Measurements from ENCODE around the gene ETFDH.
"Not testable (repeated sequence)": the region's sequence is repeated elsewhere in the genome, so short reads cannot be mapped to it uniquely, and the experiment has no call there.

Gene ETFDH

GRCh38 chr4:158715802-158716201 lies 43.7 kb downstream of the ETFDH start:
- Mint-ChIP-seq H3K4me3 (no peak overlapping the region), H3K27ac (peak overlapping the region; percentile 42), H3K27me3 (no peaks in the 10 kb centered on the region), H3K4me1 (ENCODE audit: low read depth) (peaks cover 22% of the 10 kb centered on the region), H3K9me3 (no peaks in the 10 kb centered on the region), H3K36me3 (ENCODE audit: low read depth) (peaks cover 96% of the 10 kb centered on the region)
- DNase-seq, result no peak

GRCh38 chr4:158721680-158722079 lies 49.6 kb downstream of the ETFDH start:
- Mint-ChIP-seq H3K36me3 (ENCODE audit: low read depth) (peaks cover 68% of the 10 kb centered on the region), H3K27ac (peak overlapping the region; percentile 100), H3K9me3 (no peaks in the 10 kb centered on the region), H3K27me3 (peaks cover 1% of the 10 kb centered on the region), H3K4me3 (peak overlapping the region; percentile 96), H3K4me1 (ENCODE audit: low read depth) (peaks cover 55% of the 10 kb centered on the region)
- no peak for DNase-seq

- H3K4me1 Mint-ChIP-seq (ENCODE audit: low read depth), result peaks cover 57% of the 10 kb centered on the region
- peak; percentile 41 for DNase-seq
- peaks cover 62% of the 10 kb centered on the region for H3K36me3 Mint-ChIP-seq (ENCODE audit: low read depth)
- peaks cover 5% of the 10 kb centered on the region for H3K27me3 Mint-ChIP-seq
- H3K9me3 Mint-ChIP-seq, result no peaks in the 10 kb centered on the region
- peak overlapping the region; percentile 96 for H3K4me3 Mint-ChIP-seq
- peak overlapping the region; percentile 100 for H3K27ac Mint-ChIP-seq
Observed at GRCh38 chr4:158722291-158722916, 50.3 kb downstream of the ETFDH start.

GRCh38 chr4:158722917-158723793 lies 51.1 kb downstream of the ETFDH start, which contains the start of gene PPID:
PPID (minus strand) TSS chr4:158723396; CDS start chr4:158723288, 108 bp downstream.
- peaks cover 5% of the 10 kb centered on the region for H3K27me3 Mint-ChIP-seq
- no peaks in the 10 kb centered on the region for H3K9me3 Mint-ChIP-seq
- H3K4me3 Mint-ChIP-seq, result peak within 1 kb of the TSS; percentile 96
- H3K36me3 Mint-ChIP-seq (ENCODE audit: low read depth), result peaks cover 54% of the 10 kb centered on the region
- peak within 1 kb of the TSS; percentile 100 for H3K27ac Mint-ChIP-seq
- DNase-seq, result peak; percentile 92
- peaks cover 59% of the 10 kb centered on the region for H3K4me1 Mint-ChIP-seq (ENCODE audit: low read depth)

- H3K27ac Mint-ChIP-seq, result peak overlapping the region; percentile 84
- peaks cover 20% of the 10 kb centered on the region for H3K27me3 Mint-ChIP-seq
- H3K36me3 Mint-ChIP-seq (ENCODE audit: low read depth), result peaks cover 39% of the 10 kb centered on the region
- peak overlapping the region; percentile 51 for H3K4me3 Mint-ChIP-seq
- no peaks in the 10 kb centered on the region for H3K9me3 Mint-ChIP-seq
- DNase-seq, result no peak
- H3K4me1 Mint-ChIP-seq (ENCODE audit: low read depth), result peaks cover 68% of the 10 kb centered on the region
Observed at GRCh38 chr4:158724637-158725036, 52.5 kb downstream of the ETFDH start.

GRCh38 chr4:158726633-158727032 lies 54.5 kb downstream of the ETFDH start:
- H3K4me1 Mint-ChIP-seq (ENCODE audit: low read depth), result peaks cover 56% of the 10 kb centered on the region
- no peak overlapping the region for H3K4me3 Mint-ChIP-seq
- H3K27me3 Mint-ChIP-seq, result peaks cover 29% of the 10 kb centered on the region
- no peaks in the 10 kb centered on the region for H3K9me3 Mint-ChIP-seq
- peaks cover 21% of the 10 kb centered on the region for H3K36me3 Mint-ChIP-seq (ENCODE audit: low read depth)
- peak overlapping the region; percentile 4 for H3K27ac Mint-ChIP-seq
- no peak for DNase-seq

GRCh38 chr4:158728236-158728635 lies 56.1 kb downstream of the ETFDH start:
- H3K9me3 Mint-ChIP-seq, result no peaks in the 10 kb centered on the region
- H3K27ac Mint-ChIP-seq, result no peak overlapping the region
- no peak for DNase-seq
- H3K36me3 Mint-ChIP-seq (ENCODE audit: low read depth), result peaks cover 5% of the 10 kb centered on the region
- peaks cover 48% of the 10 kb centered on the region for H3K4me1 Mint-ChIP-seq (ENCODE audit: low read depth)
- H3K27me3 Mint-ChIP-seq, result peaks cover 41% of the 10 kb centered on the region
- H3K4me3 Mint-ChIP-seq, result no peak overlapping the region

GRCh38 chr4:158729716-158730559 lies 57.8 kb downstream of the ETFDH start:
- peaks cover 35% of the 10 kb centered on the region for H3K4me1 Mint-ChIP-seq (ENCODE audit: low read depth)
- H3K27ac Mint-ChIP-seq, result no peak overlapping the region
- H3K36me3 Mint-ChIP-seq (ENCODE audit: low read depth), result no peaks in the 10 kb centered on the region
- peak; percentile 45 for DNase-seq
- H3K4me3 Mint-ChIP-seq, result no peak overlapping the region
- no peaks in the 10 kb centered on the region for H3K9me3 Mint-ChIP-seq
- H3K27me3 Mint-ChIP-seq, result peaks cover 41% of the 10 kb centered on the region

- Mint-ChIP-seq H3K27me3 (peaks cover 7% of the 10 kb centered on the region), H3K4me3 (no peak overlapping the region), H3K36me3 (ENCODE audit: low read depth) (no peaks in the 10 kb centered on the region), H3K27ac (no peak overlapping the region), H3K9me3 (no peaks in the 10 kb centered on the region), H3K4me1 (ENCODE audit: low read depth) (no peaks in the 10 kb centered on the region)
- no peak for DNase-seq
Observed at GRCh38 chr4:158738866-158739265, 66.8 kb downstream of the ETFDH start.

- no peak overlapping the region for H3K27ac Mint-ChIP-seq
- no peaks in the 10 kb centered on the region for H3K36me3 Mint-ChIP-seq (ENCODE audit: low read depth)
- no peaks in the 10 kb centered on the region for H3K4me1 Mint-ChIP-seq (ENCODE audit: low read depth)
Observed at GRCh38 chr4:158739600-158739999, 67.5 kb downstream of the ETFDH start.

GRCh38 chr4:158741326-158742021 lies 69.4 kb downstream of the ETFDH start:
- Mint-ChIP-seq H3K27ac (no peak overlapping the region), H3K4me1 (ENCODE audit: low read depth) (no peaks in the 10 kb centered on the region), H3K9me3 (no peaks in the 10 kb centered on the region), H3K36me3 (ENCODE audit: low read depth) (no peaks in the 10 kb centered on the region), H3K27me3 (peaks cover 6% of the 10 kb centered on the region), H3K4me3 (no peak overlapping the region)
- DNase-seq, result no peak

More at GRCh38 chr4:158739600-158739999, 67.5 kb downstream of the ETFDH start:
- no peak for DNase-seq
- no peaks in the 10 kb centered on the region for H3K9me3 Mint-ChIP-seq
- no peak overlapping the region for H3K4me3 Mint-ChIP-seq
- peaks cover 7% of the 10 kb centered on the region for H3K27me3 Mint-ChIP-seq

GRCh38 chr4:158746537-158746936 lies 74.4 kb downstream of the ETFDH start:
- not testable (repeated sequence) for H3K4me1 Mint-ChIP-seq (ENCODE audit: low read depth); H3K36me3 Mint-ChIP-seq (ENCODE audit: low read depth); DNase-seq; H3K27ac Mint-ChIP-seq; H3K27me3 Mint-ChIP-seq; H3K9me3 Mint-ChIP-seq; H3K4me3 Mint-ChIP-seq

GRCh38 chr4:158750379-158750778 lies 78.3 kb downstream of the ETFDH start:
- no peaks in the 10 kb centered on the region for H3K36me3 Mint-ChIP-seq (ENCODE audit: low read depth)
- no peaks in the 10 kb centered on the region for H3K9me3 Mint-ChIP-seq
- no peak overlapping the region for H3K4me3 Mint-ChIP-seq
- no peaks in the 10 kb centered on the region for H3K4me1 Mint-ChIP-seq (ENCODE audit: low read depth)
- H3K27me3 Mint-ChIP-seq, result no peaks in the 10 kb centered on the region
- no peak for DNase-seq
- no peak overlapping the region for H3K27ac Mint-ChIP-seq
